ENCODE results near the gene CAMK2G.

DNA sequence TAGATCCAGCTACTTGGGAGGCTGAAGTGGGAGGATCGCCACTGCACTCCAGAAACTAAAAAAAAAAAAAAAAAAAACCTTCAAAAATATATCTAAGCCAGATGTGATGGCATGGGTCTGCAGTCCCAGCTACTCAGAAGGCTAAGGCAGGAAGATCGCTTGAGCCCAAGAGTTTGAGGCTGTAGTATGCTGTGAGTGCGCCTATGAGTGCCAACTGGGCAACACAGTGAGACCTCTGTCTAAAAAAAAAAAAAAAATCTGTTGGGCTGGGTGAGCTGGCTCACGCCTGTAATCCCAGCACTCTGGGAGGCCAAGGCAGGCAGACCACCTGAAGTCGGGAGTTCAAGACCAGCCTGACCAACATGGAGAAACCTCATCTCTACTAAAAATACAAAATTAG is 95.3 kb downstream of the CAMK2G start:
- TF ChIP-seq EZH2phosphoT487 (IDR thresholded peaks at IDR 0.05): no peak
- TF ChIP-seq, protein P1, sequence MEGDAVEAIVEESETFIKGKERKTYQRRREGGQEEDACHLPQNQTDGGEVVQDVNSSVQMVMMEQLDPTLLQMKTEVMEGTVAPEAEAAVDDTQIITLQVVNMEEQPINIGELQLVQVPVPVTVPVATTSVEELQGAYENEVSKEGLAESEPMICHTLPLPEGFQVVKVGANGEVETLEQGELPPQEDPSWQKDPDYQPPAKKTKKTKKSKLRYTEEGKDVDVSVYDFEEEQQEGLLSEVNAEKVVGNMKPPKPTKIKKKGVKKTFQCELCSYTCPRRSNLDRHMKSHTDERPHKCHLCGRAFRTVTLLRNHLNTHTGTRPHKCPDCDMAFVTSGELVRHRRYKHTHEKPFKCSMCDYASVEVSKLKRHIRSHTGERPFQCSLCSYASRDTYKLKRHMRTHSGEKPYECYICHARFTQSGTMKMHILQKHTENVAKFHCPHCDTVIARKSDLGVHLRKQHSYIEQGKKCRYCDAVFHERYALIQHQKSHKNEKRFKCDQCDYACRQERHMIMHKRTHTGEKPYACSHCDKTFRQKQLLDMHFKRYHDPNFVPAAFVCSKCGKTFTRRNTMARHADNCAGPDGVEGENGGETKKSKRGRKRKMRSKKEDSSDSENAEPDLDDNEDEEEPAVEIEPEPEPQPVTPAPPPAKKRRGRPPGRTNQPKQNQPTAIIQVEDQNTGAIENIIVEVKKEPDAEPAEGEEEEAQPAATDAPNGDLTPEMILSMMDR (IDR thresholded peaks at IDR 0.05): no peak

Data from neural progenitor cell (in vitro differentiated cells).